ENCODE results near the gene SCYGR2.

Gene SCYGR2

DNA sequence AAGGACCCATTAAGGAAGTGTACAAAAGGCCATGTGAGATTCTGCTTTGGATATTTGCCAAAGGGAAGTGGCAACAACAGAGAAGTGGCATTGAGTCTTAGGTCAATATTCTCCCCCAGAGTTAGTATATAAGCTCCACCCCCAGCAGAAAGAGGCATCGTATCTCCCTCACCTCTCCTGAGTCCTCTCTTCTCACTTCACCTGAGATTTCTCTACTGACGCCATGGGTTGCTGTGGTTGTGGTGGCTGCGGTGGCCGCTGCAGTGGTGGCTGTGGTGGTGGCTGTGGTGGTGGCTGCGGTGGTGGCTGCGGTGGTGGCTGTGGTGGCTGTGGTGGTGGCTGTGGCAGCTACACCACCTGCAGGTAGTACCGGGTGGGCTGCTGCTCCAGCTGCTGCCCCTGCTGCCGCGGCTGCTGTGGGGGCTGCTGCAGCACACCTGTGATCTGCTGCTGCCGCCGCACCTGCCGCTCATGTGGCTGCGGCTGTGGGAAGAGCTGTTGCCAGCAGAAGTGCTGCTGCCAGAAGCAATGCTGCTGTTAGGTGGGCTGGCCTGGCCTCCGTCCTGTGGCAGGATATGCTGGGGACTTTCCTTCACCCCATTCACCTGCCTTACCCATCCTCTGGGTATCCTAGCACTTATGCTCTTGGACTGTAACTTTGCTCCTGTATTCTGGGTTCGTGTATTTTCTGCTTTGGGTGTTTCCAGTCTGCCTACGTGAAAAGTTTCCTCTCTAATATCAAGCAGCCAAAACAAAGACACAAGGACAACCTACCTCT lies 10.1 kb downstream of the SCYGR2 start:
- H3K27ac ChIP-seq (ENCODE audit: poor library complexity, severe bottlenecking) = no peak overlapping the region
- H3K9me3 ChIP-seq (ENCODE audit: severe bottlenecking) = no peaks in the 10 kb centered on the region
- no peaks in the 10 kb centered on the region for H3K27me3 ChIP-seq (ENCODE audit: insufficient read depth, poor library complexity, severe bottlenecking)
- TF ChIP-seq, protein P1, sequence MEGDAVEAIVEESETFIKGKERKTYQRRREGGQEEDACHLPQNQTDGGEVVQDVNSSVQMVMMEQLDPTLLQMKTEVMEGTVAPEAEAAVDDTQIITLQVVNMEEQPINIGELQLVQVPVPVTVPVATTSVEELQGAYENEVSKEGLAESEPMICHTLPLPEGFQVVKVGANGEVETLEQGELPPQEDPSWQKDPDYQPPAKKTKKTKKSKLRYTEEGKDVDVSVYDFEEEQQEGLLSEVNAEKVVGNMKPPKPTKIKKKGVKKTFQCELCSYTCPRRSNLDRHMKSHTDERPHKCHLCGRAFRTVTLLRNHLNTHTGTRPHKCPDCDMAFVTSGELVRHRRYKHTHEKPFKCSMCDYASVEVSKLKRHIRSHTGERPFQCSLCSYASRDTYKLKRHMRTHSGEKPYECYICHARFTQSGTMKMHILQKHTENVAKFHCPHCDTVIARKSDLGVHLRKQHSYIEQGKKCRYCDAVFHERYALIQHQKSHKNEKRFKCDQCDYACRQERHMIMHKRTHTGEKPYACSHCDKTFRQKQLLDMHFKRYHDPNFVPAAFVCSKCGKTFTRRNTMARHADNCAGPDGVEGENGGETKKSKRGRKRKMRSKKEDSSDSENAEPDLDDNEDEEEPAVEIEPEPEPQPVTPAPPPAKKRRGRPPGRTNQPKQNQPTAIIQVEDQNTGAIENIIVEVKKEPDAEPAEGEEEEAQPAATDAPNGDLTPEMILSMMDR (IDR thresholded peaks at IDR 0.05; ENCODE audit: poor library complexity, severe bottlenecking) = no peak
- no peaks in the 10 kb centered on the region for H3K36me3 ChIP-seq (ENCODE audit: low read depth)
- H3K4me1 ChIP-seq (ENCODE audit: insufficient read depth, poor library complexity, severe bottlenecking) = no peaks in the 10 kb centered on the region
- DNase-seq (ENCODE audit: low spot score) (no peak), ATAC-seq (ENCODE audit: low read depth) (no peak)
- H3K4me3 ChIP-seq (ENCODE audit: severe bottlenecking) = no peak overlapping the region

DNA sequence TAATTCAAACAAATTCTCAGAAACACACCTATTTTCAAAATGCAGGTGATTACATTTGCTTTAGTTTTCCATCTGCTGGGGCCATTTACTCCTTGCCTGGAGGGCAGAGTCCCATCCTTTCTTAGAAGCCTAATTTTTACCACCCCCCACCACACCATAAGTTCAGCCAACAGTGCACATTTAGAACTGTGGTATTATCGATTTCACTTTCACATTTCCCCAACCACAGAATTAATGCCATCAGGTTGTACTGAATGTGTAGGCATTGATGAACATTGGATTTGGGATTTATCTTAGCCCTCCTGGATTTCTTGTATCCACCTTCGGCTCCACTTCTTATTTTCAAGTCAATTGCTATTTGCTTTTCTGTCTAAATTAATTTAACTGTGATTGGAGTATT lies 11.4 kb downstream of the SCYGR2 start:
- DNase-seq (ENCODE audit: low spot score) (no peak), ATAC-seq (ENCODE audit: low read depth) (no peak)
- TF ChIP-seq, protein P1 (IDR thresholded peaks at IDR 0.05; ENCODE audit: poor library complexity, severe bottlenecking) = no peak
- Histone ChIP-seq H3K27me3 (ENCODE audit: insufficient read depth, poor library complexity, severe bottlenecking) (no peaks in the 10 kb centered on the region), H3K27ac (ENCODE audit: poor library complexity, severe bottlenecking) (no peak overlapping the region), H3K4me3 (ENCODE audit: severe bottlenecking) (no peak overlapping the region), H3K9me3 (ENCODE audit: severe bottlenecking) (no peaks in the 10 kb centered on the region), H3K36me3 (ENCODE audit: low read depth) (no peaks in the 10 kb centered on the region), H3K4me1 (ENCODE audit: insufficient read depth, poor library complexity, severe bottlenecking) (no peaks in the 10 kb centered on the region)

DNA sequence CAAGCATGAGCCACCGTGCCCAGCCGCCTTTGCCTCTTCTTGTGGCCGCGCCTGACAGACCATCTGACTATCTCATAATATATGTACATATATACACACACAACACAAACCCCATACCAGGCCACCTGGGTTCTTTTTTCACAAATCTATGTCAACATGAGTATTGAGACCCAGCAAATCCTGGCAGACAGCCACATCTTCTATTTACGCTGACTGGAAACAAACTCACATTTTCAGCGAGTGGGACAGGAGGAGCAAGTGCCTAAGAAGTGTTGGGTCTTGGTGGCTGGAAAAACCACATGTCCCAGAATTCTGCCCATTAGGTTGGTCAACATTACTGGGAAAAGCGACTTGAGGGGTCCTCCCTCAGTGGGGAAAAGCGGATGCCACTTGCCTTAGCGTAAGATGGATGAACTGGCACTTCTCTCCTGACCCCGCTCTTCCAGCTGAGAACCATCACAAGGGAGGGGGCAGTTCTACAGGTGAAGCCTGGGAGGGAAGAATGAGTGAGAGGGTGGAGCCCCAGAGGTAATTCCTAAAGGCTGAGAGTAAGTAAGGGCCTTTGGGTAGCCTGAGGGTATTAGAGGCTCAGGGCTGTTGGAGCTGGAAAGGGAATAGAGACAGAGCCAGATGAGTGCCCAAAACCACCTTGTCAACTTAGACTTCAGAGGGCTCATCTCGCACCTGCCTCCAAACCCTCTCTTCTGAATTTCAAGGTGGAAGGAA lies 14.0 kb downstream of the SCYGR2 start:
- Histone ChIP-seq H3K36me3 (ENCODE audit: low read depth) (no peaks in the 10 kb centered on the region), H3K4me1 (ENCODE audit: insufficient read depth, poor library complexity, severe bottlenecking) (no peaks in the 10 kb centered on the region), H3K27ac (ENCODE audit: poor library complexity, severe bottlenecking) (no peak overlapping the region), H3K4me3 (ENCODE audit: severe bottlenecking) (no peak overlapping the region), H3K27me3 (ENCODE audit: insufficient read depth, poor library complexity, severe bottlenecking) (no peaks in the 10 kb centered on the region), H3K9me3 (ENCODE audit: severe bottlenecking) (no peaks in the 10 kb centered on the region)
- ATAC-seq (ENCODE audit: low read depth) (no peak), DNase-seq (ENCODE audit: low spot score) (no peak)
- TF ChIP-seq, protein P1 (IDR thresholded peaks at IDR 0.05; ENCODE audit: poor library complexity, severe bottlenecking) = no peak

DNA sequence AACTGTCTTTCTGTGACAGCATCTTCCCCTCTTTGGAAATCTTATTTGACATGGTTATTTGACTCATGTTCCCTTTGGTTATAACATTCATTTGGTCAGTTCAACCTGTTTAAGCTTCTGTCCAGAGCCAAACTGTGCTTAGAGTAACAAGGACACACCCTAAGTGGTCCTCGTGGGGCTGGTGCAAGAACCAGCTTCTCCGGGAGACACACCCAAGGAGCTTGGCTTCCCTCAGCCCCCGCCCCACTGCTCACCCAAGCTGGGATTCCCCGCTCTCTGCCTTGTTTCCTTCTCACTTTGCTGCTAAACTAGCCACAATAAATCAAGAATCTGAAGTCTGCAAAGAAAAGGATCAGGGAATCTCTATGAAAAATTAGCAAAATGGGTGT lies 14.6 kb downstream of the SCYGR2 start:
- no peak for DNase-seq (ENCODE audit: low spot score)
- Histone ChIP-seq H3K4me1 (ENCODE audit: insufficient read depth, poor library complexity, severe bottlenecking) (no peaks in the 10 kb centered on the region), H3K4me3 (ENCODE audit: severe bottlenecking) (no peak overlapping the region), H3K27me3 (ENCODE audit: insufficient read depth, poor library complexity, severe bottlenecking) (no peaks in the 10 kb centered on the region), H3K9me3 (ENCODE audit: severe bottlenecking) (no peaks in the 10 kb centered on the region), H3K36me3 (ENCODE audit: low read depth) (no peaks in the 10 kb centered on the region), H3K27ac (ENCODE audit: poor library complexity, severe bottlenecking) (no peak overlapping the region)
- TF ChIP-seq, protein P1 (IDR thresholded peaks at IDR 0.05; ENCODE audit: poor library complexity, severe bottlenecking) = no peak
- ATAC-seq (ENCODE audit: low read depth) = no peak

DNA sequence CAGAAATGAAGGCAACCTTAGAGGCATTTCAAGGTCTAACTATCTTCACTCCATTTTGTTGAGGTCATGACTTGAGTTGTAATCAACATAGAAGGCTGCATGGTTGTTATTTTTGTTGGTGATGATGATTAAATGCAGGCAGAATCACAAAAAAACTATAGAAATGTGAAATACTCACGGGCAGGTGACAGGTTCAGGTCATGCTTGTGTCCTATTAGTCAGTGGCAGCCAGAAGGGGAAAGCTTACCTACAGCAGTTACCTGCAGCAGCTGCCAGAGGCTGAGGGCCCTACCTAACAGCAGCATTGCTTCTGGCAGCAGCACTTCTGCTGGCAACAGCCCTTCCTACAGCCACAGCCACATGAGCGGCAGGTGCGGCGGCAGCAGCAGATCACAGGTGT lies 15.6 kb downstream of the SCYGR2 start:
- DNase-seq (ENCODE audit: low spot score) (no peak), ATAC-seq (ENCODE audit: low read depth) (no peak)
- H3K36me3 ChIP-seq (ENCODE audit: low read depth) = no peaks in the 10 kb centered on the region
- no peaks in the 10 kb centered on the region for H3K27me3 ChIP-seq (ENCODE audit: insufficient read depth, poor library complexity, severe bottlenecking)
- H3K4me1 ChIP-seq (ENCODE audit: insufficient read depth, poor library complexity, severe bottlenecking) = no peaks in the 10 kb centered on the region
- H3K27ac ChIP-seq (ENCODE audit: poor library complexity, severe bottlenecking) = no peak overlapping the region
- TF ChIP-seq, protein P1 (IDR thresholded peaks at IDR 0.05; ENCODE audit: poor library complexity, severe bottlenecking) = no peak
- no peak overlapping the region for H3K4me3 ChIP-seq (ENCODE audit: severe bottlenecking)
- H3K9me3 ChIP-seq (ENCODE audit: severe bottlenecking) = no peaks in the 10 kb centered on the region
